SHP77 treated with DMSO at 0.1 percent for 48 hours (cell line): ENCODE data around the gene ANKS1B.
"Not testable (repeated sequence)": the region's sequence is repeated elsewhere in the genome, so short reads cannot be mapped to it uniquely, and the experiment has no call there.

Experiments used
- DNase-seq: peaks from one replicate; lab custom pipeline; 2025; lab: John Stamatoyannopoulos, UW

ANKS1B gene

GRCh38 chr12:99004799-99005466, 979.8 kb downstream of the ANKS1B start:
- no peak for DNase-seq

DNA sequence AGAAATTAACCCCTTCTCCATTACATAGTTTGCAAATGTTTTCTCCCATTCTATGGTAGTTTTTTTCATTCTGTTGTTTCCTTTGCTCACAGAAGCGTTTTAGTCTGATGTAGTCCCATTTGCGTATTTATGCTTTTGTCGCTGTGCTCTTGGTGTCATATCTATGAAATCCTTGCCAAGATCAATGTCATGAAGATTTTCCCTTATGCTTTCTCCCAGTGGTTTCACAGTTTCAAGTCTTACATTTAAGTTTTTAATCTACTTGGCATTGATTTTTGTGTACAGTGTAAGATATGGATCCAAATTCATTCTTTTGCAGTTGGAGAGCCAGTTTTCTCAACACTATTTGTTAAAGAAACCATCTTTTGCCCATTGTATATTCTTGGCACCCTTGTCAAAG, 982.0 kb downstream of the ANKS1B start:
- DNase-seq, result no peak

DNA sequence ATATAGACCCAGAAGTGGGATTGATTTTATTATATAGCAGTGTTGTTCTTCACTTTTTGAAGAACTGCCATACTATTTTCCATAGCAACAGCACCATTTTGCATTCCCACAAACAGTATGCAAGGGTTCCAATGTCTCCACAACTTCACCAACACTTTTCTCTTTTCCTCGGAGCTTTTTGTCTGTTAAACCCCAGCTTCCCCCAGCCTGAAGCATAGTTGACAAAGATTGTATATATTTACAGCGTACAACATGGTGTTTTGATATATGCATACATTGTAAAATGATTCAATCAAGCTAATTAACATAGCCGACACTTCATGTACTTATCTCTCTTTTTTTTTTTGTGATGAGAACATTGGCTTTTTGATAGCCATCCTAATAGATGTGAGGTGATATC, 982.6 kb downstream of the ANKS1B start:
- DNase-seq, result no peak

- DNase-seq, result no peak
Observed at GRCh38 chr12:98999559-98999958, 985.2 kb downstream of the ANKS1B start.

- DNase-seq, result peak; percentile 3
Observed at GRCh38 chr12:98998697-98999299, 985.9 kb downstream of the ANKS1B start.

GRCh38 chr12:98997899-98998298, 986.8 kb downstream of the ANKS1B start:
- no peak for DNase-seq

DNA sequence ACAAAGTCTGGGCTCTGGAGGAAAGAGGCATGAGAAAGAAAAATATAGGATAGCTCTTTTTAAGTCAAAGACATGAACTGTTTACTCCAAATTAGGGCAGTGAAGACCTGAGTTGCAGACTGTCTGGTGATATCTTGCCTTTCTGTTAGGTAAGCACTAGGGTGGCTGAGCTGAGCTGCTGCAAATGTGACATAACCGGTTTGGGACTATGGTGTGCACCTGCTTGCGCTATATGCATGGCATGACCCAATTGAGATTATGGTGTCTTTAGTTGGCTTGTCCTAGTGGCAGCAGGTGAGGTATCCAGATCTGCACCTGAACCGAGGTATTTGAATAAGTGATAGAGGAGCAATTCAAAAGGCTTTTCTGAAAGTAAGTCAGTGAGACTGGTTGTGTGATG, 994.1 kb downstream of the ANKS1B start:
- DNase-seq, result no peak

GRCh38 chr12:98985156-98985555, 999.6 kb downstream of the ANKS1B start:
- no peak for DNase-seq

GRCh38 chr12:98983647-98984046, 1001.1 kb downstream of the ANKS1B start:
- DNase-seq, result no peak

- DNase-seq, result no peak
Observed at GRCh38 chr12:98980508-98980907, 1004.2 kb downstream of the ANKS1B start.

DNA sequence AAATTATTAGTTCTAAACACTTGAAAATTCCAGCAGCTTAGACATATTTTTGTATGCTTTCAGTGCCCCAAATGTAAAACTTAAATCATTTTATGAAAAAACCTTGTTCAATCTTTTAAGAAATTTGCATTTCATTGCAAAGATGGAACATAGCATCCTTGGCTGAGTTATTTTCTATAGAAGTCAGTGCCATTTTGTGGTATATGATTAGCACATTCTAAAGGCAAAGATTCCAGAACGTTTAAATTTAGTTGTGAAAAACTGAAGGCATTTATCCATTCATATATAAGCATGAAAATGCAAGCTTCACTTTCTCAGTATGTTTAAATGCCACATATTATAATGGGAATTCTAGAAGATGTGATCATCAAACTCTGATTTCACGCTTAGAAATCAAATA, 1007.5 kb downstream of the ANKS1B start:
- DNase-seq, result no peak

- DNase-seq, result no peak
Observed at GRCh38 chr12:98974767-98975381, 1009.9 kb downstream of the ANKS1B start.

- DNase-seq, result no peak
Observed at GRCh38 chr12:98973395-98973794, 1011.3 kb downstream of the ANKS1B start.

GRCh38 chr12:98970950-98971349, 1013.8 kb downstream of the ANKS1B start:
- no peak for DNase-seq

DNA sequence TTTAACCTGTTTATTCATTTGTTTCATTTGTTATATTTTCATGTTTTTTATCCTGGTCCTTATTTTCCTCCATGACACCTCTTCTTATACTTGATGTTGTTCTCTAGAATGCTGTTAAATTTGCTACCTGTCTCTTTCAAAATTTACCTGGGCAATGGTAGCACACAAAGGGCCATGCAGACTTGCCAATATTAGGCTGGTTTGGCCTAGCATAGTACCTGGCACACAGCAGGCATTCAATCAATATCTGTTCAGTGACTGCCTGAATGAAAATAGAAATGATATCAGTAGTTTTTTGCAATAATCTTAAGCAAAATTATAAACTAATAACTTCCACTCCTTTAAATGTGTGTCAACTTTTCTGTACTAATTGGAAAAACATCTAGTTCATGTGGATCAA, 1014.5 kb downstream of the ANKS1B start:
- DNase-seq, result no peak

DNA sequence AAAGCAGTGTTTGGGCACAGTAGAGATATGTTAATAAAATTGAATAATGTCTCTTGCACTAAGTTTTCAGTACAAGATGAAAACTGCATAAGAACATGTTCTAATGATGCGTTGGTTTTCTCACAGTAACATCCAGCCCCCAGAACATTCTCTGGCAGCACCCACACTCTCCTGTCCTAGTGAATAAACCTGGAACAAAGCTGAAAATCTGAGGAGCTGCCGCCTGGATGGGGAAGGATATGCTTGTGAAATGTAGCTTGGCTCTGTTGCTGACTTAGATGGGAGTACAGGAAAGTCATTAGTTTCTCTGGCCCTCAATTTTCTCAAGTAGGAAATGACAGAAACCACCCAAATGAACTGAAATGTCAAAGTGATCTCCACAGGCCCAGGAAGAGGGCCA, 1015.8 kb downstream of the ANKS1B start:
- no peak for DNase-seq

GRCh38 chr12:98957135-98957534, 1027.6 kb downstream of the ANKS1B start:
- DNase-seq, result not testable (repeated sequence)

DNA sequence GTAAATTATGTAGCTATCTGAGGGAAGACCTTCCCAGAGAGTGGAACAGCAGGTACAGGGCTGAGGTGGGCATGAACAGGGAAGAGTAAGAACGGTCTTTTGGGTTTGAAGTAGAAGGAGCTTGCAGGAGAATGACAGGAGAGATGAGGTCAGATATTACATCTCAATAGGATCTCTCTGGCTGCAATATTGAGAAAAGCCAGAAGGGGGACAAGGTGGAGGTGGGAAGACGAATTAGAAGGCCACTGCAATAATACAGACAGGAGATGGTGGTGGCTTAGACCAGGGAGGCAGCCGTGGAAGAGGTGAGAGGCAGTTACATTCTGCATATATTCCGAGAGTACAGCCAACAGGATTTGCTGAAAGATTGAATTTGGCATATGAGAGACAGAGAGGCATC, 1029.5 kb downstream of the ANKS1B start:
- peak; percentile 16 for DNase-seq

DNA sequence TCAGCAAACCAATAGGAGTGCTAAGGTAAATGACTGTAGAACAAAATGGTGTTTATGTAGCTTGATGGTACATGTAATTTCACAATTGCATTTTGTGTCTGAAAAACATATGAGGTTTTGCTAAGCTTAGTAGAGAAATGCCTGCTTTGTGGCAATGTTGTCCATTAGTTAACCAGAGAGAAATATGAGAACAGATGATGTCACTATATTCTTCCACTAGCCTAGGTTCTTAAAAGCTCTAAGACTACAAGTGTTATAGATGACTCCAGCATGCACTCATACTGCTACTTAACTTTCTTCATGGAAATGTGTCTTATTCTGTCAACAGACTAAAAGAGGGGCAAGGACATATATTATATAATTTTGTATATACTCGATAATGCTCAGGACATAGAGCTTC, 1030.2 kb downstream of the ANKS1B start:
- no peak for DNase-seq

DNA sequence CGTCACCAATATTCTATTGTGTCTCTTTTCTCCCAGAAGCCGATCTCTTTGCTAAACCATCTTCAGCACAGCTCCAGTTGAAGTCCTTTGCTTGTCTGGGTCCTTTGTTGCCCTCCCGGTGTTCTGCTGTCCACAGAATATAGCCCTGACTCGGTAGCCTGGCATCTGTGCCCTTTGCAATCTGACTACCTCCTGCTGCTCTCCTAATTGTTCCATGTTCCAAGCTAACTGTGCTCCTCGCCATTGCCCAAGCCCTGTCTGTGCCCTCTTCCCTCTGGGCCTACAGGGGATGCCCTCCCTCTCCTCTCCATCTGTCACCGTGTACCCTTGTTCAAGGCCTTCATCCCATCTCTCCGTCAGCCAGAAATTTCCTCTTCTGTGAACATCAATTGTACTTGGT, 1033.3 kb downstream of the ANKS1B start:
- DNase-seq, result no peak

DNA sequence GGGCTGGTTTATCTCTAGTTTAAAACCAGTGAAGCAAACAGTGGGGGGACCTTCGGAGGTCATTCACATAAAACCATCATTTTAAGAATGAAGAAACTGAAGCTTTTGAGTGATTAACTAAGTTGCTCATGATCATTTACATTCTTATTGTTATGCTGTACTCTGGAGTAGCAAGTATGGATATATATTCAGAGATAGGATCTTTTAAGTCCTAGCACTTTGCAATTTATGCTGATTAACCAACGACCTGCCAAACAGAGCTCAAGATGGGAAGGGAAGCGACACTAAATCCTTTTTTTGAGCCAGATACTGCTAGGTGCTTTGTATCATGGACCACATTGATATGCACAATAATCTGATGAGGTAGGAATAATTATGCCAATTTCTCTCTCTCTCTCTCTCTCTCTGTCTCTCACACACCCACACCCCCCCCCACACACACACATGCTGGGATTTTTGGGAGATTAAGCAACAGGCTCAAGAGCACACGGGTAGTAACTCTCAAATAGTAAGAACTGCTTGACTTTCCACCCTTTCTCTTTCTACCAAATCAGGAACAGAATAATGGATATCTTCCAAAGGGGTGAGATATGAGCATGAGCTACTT, 1036.3 kb downstream of the ANKS1B start:
- no peak for DNase-seq

- no peak for DNase-seq
Observed at GRCh38 chr12:98945864-98946263, 1038.9 kb downstream of the ANKS1B start.

DNA sequence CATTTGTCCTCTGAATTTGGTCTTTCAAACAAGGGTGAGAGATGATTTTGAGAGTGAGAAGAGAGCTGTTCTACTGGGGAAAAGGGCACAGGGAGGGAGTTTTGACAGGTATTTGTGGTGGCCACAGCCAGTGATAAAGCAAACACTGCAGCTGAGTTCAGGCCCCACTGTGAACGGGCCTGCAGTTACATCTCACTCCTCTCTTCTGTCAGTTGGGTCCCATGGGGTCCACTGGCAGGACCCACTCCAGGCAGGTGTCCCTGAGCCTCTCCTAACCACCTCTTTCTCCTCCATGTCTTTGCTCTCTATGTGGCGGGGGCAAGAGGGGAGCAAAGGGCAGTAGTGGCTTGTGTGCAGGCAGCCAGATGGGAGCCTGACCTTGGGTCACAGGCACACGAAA, 1044.8 kb downstream of the ANKS1B start:
- no peak for DNase-seq
